Mesenchymal stem cell (in vitro differentiated cells and primary cell): ENCODE results near the gene CDR2L.
"Not testable (repeated sequence)": the region's sequence is repeated elsewhere in the genome, so short reads cannot be mapped to it uniquely, and the experiment has no call there.

Experiments used
- DNase-seq: peaks from one replicate; pipeline ENCODE4 v3.0.0-alpha.2; 2013
- H2AFZ ChIP-seq: one replicate; pipeline ENCODE4 v1.6.1; 2013; ENCODE audit warnings: low read depth, mild to moderate bottlenecking, control low read depth, inconsistent platforms, low read length, moderate library complexity
- H2AK5ac ChIP-seq: 2 replicates; pipeline ENCODE4 v1.6.1; 2013; ENCODE audit warnings: low read length, moderate library complexity, mild to moderate bottlenecking, inconsistent platforms; ENCODE audit not compliant: severe bottlenecking
- H2BK120ac ChIP-seq: one replicate; pipeline ENCODE4 v1.6.1; 2013; ENCODE audit warnings: low read depth, mild to moderate bottlenecking, inconsistent platforms, low read length, moderate library complexity
- H2BK12ac ChIP-seq, 2 experiments: one replicate each; pipeline ENCODE4 v1.6.1; 2013; ENCODE audit warnings: inconsistent platforms in 2 of 2, low read length in 2 of 2, mild to moderate bottlenecking in 2 of 2, moderate library complexity in 2 of 2, control low read depth in 1 of 2
- H2BK15ac ChIP-seq: one replicate; pipeline ENCODE4 v1.6.1; 2013; ENCODE audit warnings: mild to moderate bottlenecking, low read depth, inconsistent platforms; ENCODE audit not compliant: poor library complexity, severe bottlenecking
- H2BK5ac ChIP-seq: 2 replicates; pipeline ENCODE4 v1.6.1; 2013; ENCODE audit warnings: low read depth, mild to moderate bottlenecking, low read length, control low read depth, inconsistent platforms; ENCODE audit not compliant: poor library complexity, severe bottlenecking
- H3K14ac ChIP-seq, 2 experiments: one replicate each; pipeline ENCODE4 v1.6.1; 2013; ENCODE audit warnings: inconsistent platforms in 2 of 2, low read length in 2 of 2, control low read depth in 1 of 2, mild to moderate bottlenecking in 1 of 2, moderate library complexity in 1 of 2
- H3K18ac ChIP-seq, 2 experiments: one replicate each; pipeline ENCODE4 v1.6.1; 2013; ENCODE audit warnings: inconsistent platforms in 2 of 2, low read length in 2 of 2, control low read depth in 1 of 2, low read depth in 1 of 2, mild to moderate bottlenecking in 1 of 2
- H3K23ac ChIP-seq, 2 experiments: one replicate each; pipeline ENCODE4 v1.6.1; 2013; ENCODE audit warnings: inconsistent platforms in 2 of 2, low read length in 2 of 2, mild to moderate bottlenecking in 2 of 2, moderate library complexity in 2 of 2, control low read depth in 1 of 2
- H3K27ac ChIP-seq: 2 replicates; pipeline ENCODE4 v1.5.1; 2013; ENCODE audit warnings: mild to moderate bottlenecking, moderate library complexity, low read length, control low read depth, inconsistent platforms; ENCODE audit not compliant: poor library complexity, severe bottlenecking
- H3K27me3 ChIP-seq, 2 experiments: 2 replicates each; pipeline versions ENCODE4 v1.6.1 to v1.7.0; 2013; ENCODE audit warnings: low read length in 2 of 2, mild to moderate bottlenecking in 2 of 2, moderate library complexity in 2 of 2, control low read depth in 1 of 2, inconsistent platforms in 1 of 2; ENCODE audit not compliant: control insufficient read depth in 1 of 2, insufficient read depth in 1 of 2
- H3K36me3 ChIP-seq, 2 experiments: 2 replicates each; pipeline versions ENCODE4 v1.6.1 to v1.7.0; 2013; ENCODE audit warnings: low read length in 2 of 2, control low read depth in 1 of 2, inconsistent platforms in 1 of 2, low read depth in 1 of 2, mild to moderate bottlenecking in 1 of 2; ENCODE audit not compliant: insufficient read depth in 2 of 2, control insufficient read depth in 1 of 2
- H3K4ac ChIP-seq, 2 experiments: one replicate each; pipeline ENCODE4 v1.6.1; 2013; ENCODE audit warnings: inconsistent platforms in 2 of 2, low read length in 2 of 2, mild to moderate bottlenecking in 2 of 2, moderate library complexity in 2 of 2, control low read depth in 1 of 2, low read depth in 1 of 2
- H3K4me1 ChIP-seq: 2 replicates; pipeline ENCODE4 v1.6.1; 2013; ENCODE audit warnings: low read depth, low read length, control low read depth; ENCODE audit not compliant: control insufficient read depth, insufficient read depth
- H3K4me2 ChIP-seq: 2 replicates; pipeline ENCODE4 v1.6.1; 2013; ENCODE audit warnings: low read length, mild to moderate bottlenecking, inconsistent platforms; ENCODE audit not compliant: poor library complexity, severe bottlenecking
- H3K4me3 ChIP-seq, 2 experiments: 2 replicates each; pipeline versions ENCODE4 v1.5.1 to v1.7.0; 2013; ENCODE audit warnings: low read length in 2 of 2, mild to moderate bottlenecking in 2 of 2, control low read depth in 1 of 2, low read depth in 1 of 2; ENCODE audit not compliant: insufficient read depth in 1 of 2
- H3K79me1 ChIP-seq: replicated peaks from 2 replicates; pipeline ENCODE4 v1.6.1; 2013; ENCODE audit warnings: mild to moderate bottlenecking, control low read depth, low read length, inconsistent platforms; ENCODE audit not compliant: poor library complexity, severe bottlenecking
- H3K9ac ChIP-seq: 2 replicates; pipeline ENCODE4 v1.7.0; 2013; ENCODE audit warnings: mild to moderate bottlenecking, low read length, moderate library complexity
- H3K9me3 ChIP-seq: 2 replicates; pipeline ENCODE4 v1.7.0; 2013; ENCODE audit warnings: mild to moderate bottlenecking, low read length; ENCODE audit not compliant: control insufficient read depth
- H4K8ac ChIP-seq: one replicate; pipeline ENCODE4 v1.6.1; 2013; ENCODE audit warnings: inconsistent platforms, mild to moderate bottlenecking, low read length, moderate library complexity
- H4K91ac ChIP-seq: one replicate; pipeline ENCODE4 v1.6.1; 2013; ENCODE audit warnings: mild to moderate bottlenecking, low read length, inconsistent platforms
- WGBS: methylation state at CpG from one replicate; pipeline ENCODE4 v1.1.7; 2013; ENCODE audit warnings: mixed read lengths; 5-methylcytosine and 5-hydroxymethylcytosine counted together

CDR2L gene

DNA sequence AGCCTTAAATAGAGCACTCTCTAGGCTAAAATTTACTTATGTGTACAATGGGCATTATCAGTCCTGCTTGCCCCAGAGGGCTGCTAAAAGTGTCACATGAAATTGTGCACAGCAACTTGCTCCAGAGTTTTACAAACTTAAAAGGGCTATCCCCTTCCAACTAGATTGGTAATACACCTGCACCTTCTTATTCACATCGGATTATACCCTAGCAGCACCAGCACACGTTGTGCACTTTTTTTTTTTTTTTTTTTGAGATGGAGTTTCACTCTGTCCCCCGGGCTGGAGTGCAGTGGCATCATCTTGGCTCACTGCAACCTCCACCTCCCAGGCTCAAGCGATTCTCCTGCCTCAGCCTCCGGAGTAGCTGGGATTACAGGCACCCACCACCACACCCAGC lies 56.4 kb downstream of the CDR2L start:
- H4K91ac ChIP-seq, H3K4me3 ChIP-seq, H3K23ac ChIP-seq, H3K4me1 ChIP-seq, H2BK12ac ChIP-seq, H3K14ac ChIP-seq, H2AK5ac ChIP-seq, H4K8ac ChIP-seq, H2AFZ ChIP-seq, H3K4me2 ChIP-seq, H3K27ac ChIP-seq, DNase-seq, H2BK15ac ChIP-seq, H2BK120ac ChIP-seq, H3K18ac ChIP-seq, H3K9ac ChIP-seq, H2BK5ac ChIP-seq, H3K27me3 ChIP-seq, H3K9me3 ChIP-seq, H3K4ac ChIP-seq: not testable (repeated sequence)
- 76% methylated on average over 5 of the region's 5 CpGs for WGBS
- H3K36me3 ChIP-seq: peaks cover 25 to 36% of the 10 kb centered on the region in 2 experiments
- H3K79me1 ChIP-seq: peaks cover 17% of the 10 kb centered on the region

DNA sequence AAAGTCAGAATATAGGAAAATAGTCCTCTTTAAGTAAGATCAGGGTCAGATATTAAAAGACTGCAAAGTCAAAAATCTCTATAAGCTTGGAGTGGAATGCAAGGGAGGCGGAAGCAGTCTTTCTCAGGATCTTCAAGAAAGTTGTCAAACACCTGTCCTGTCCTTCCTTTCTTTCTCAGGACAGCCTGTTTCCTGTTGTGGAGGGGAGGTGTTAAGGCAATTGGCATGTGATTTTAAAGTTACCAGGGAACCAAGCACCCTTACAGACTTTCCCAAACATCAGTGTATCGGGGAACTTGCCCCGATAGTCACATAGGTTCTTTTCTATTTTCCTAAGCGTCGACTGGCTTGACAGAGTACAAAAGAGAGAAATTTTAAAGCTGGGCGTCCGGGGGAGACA lies 57.3 kb downstream of the CDR2L start:
- Histone ChIP-seq H4K91ac (no peak overlapping the region), H3K79me1 (peaks cover 18% of the 10 kb centered on the region), H3K9ac (no peak overlapping the region), H3K4ac (no peak overlapping the region), H3K9me3 (no peaks in the 10 kb centered on the region), H2AK5ac (no peak overlapping the region), H3K4me2 (no peak overlapping the region), H3K27me3 (no peaks in the 10 kb centered on the region), H3K4me1 (peaks cover 4% of the 10 kb centered on the region), H3K36me3 (peaks cover 20 to 34% of the 10 kb centered on the region in 2 experiments), H3K4me3 (no peak overlapping the region), H3K27ac (no peak overlapping the region), H2AFZ (no peak overlapping the region), H2BK15ac (no peak overlapping the region), H3K18ac (no peak overlapping the region), H2BK12ac (no peak overlapping the region), H3K23ac (no peak overlapping the region), H2BK5ac (no peak overlapping the region), H2BK120ac (no peak overlapping the region), H3K14ac (no peak overlapping the region), H4K8ac (no peak overlapping the region)
- no peak for DNase-seq
- 59% methylated on average over 7 of the region's 7 CpGs for WGBS

DNA sequence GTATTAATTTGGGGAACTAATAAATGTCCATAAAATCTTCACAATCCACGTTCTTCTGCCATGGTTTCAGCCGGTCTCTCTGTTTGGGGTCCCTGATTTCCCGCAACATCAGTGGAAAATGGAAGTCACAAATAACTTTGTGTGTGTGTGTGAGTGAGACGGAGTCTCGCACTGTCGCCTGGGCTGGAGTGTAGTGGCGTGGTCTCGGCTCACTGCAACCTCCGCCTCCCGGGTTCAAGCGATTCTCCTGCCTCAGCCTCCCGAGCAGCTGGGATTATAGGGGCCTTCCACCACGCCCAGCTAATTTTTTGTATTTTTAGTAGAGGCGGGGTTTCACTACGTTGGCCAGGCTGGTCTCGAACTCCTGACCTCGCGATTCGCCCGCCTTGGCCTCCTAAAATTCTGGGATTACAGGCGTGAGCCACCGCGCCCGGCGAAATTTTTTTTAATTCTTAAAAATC lies 58.5 kb downstream of the CDR2L start:
- H3K23ac ChIP-seq, H2AFZ ChIP-seq, H2BK120ac ChIP-seq, H2BK5ac ChIP-seq, H4K8ac ChIP-seq, H3K4me1 ChIP-seq, H3K9me3 ChIP-seq, H3K27me3 ChIP-seq, H2BK12ac ChIP-seq, H2BK15ac ChIP-seq, H2AK5ac ChIP-seq, H4K91ac ChIP-seq, H3K14ac ChIP-seq, H3K18ac ChIP-seq: not testable (repeated sequence)
- peaks cover 13 to 31% of the 10 kb centered on the region in 2 experiments for H3K36me3 ChIP-seq
- peaks cover 16% of the 10 kb centered on the region for H3K79me1 ChIP-seq
- H3K9ac ChIP-seq: peak overlapping the region; percentile 100
- H3K4ac ChIP-seq: peak overlapping the region in 1 of 2 experiments; percentile 87
- peak overlapping the region; percentile 96 to 100 for H3K4me3 ChIP-seq
- H3K27ac ChIP-seq: peak overlapping the region; percentile 93
- DNase-seq: peak; percentile 23
- H3K4me2 ChIP-seq: peak overlapping the region; percentile 71
- WGBS: 3% methylated on average over 25 of the region's 25 CpGs

DNA sequence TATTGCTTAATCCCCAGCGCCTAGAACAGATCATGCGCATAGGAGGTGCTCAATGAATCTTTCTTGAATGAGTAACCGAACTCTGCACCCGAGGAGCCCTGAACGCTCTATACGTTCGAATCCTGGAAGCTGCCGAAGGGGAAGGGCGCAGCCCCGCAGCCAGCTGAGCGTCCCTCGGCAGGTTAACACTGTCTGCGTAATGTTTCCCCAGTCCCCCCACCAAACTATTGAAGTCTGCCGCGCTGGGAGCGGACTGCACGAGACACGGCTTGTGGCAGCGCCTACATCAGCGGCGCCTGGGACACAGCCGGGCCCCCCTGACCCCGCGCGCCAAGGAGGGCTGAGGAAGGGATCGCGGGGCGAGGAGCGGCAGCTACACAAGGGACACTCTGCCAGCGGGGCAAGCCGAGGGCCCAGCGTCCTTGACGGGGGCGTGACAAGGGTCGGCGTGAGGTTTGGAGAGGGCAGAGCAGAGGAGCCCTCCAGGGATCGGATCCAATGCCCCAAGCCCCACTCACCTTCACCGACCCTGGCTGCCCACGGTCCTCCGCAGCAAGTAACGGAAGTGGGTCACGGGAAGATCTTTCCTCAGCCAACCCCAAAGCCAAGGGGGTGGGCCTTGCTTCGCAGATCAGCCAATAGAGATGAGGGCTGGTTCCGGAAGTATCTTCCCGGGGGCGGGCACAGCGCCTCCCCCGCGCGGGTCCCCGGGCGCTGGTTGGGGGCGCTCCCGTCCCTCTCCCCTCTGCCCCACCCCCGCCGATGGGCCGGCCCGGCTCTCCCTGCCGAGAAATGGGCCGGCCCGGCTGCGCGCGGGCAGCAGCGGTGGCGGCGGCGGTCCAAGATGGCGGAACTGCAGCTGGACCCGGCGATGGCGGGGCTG lies 59.2 kb downstream of the CDR2L start, which contains the start of the genes ATP5PD and KCTD2:
ATP5PD (minus strand) TSS at position 563 of the 883 bp plus-strand sequence. CDS start 4,319 bp downstream, outside the sequence.
KCTD2 (plus strand) TSS at position 819 of the 883 bp plus-strand sequence; CDS start at position 845, 26 bp downstream.
- H3K18ac ChIP-seq: peak within 1 kb of the TSS; percentile 92 to 97
- under 1% methylated on average over 51 of the region's 72 CpGs for WGBS

More for the DNA sequence above, 59.2 kb downstream of the CDR2L start, which contains the start of the genes ATP5PD and KCTD2:
- peak within 1 kb of the TSS; percentile 93 for H3K27ac ChIP-seq
- H3K27me3 ChIP-seq: no peaks in the 10 kb centered on the region
- peak within 1 kb of the TSS; percentile 100 for H3K9ac ChIP-seq
- H2BK120ac ChIP-seq: peak within 1 kb of the TSS; percentile 78
- H3K4me3 ChIP-seq: peak within 1 kb of the TSS; percentile 96 to 100
- H3K79me1 ChIP-seq: peaks cover 16% of the 10 kb centered on the region
- peak within 1 kb of the TSS; percentile 99 for H4K8ac ChIP-seq
- peak within 1 kb of the TSS; percentile 98 for H2AFZ ChIP-seq
- H4K91ac ChIP-seq: peak within 1 kb of the TSS; percentile 94
- H2BK15ac ChIP-seq: peak within 1 kb of the TSS; percentile 96
- DNase-seq: peak; percentile 98
- peak within 1 kb of the TSS in 1 of 2 experiments; percentile 99 for H3K14ac ChIP-seq
- peak within 1 kb of the TSS; percentile 68 for H2BK5ac ChIP-seq
- H3K4me2 ChIP-seq: peak within 1 kb of the TSS; percentile 94
- H3K36me3 ChIP-seq: peaks cover 7 to 29% of the 10 kb centered on the region in 2 experiments
- peak within 1 kb of the TSS; percentile 28 to 72 for H2BK12ac ChIP-seq
- peak within 1 kb of the TSS; percentile 88 to 95 for H3K4ac ChIP-seq
- peaks cover 4% of the 10 kb centered on the region for H3K4me1 ChIP-seq
- no peak within 1 kb of the TSS for H2AK5ac ChIP-seq
- H3K23ac ChIP-seq: peak within 1 kb of the TSS in 1 of 2 experiments; percentile 91
- no peaks in the 10 kb centered on the region for H3K9me3 ChIP-seq
